ENCODE results near the gene GAS1. TPM values are rescaled to one million over a fixed set of nuclear protein-coding genes. Genes with fewer than 3 reads are reported as not detected.

Gene GAS1
- total RNA-seq, 1 experiment from 2014 or later, result 57.5 TPM

DNA sequence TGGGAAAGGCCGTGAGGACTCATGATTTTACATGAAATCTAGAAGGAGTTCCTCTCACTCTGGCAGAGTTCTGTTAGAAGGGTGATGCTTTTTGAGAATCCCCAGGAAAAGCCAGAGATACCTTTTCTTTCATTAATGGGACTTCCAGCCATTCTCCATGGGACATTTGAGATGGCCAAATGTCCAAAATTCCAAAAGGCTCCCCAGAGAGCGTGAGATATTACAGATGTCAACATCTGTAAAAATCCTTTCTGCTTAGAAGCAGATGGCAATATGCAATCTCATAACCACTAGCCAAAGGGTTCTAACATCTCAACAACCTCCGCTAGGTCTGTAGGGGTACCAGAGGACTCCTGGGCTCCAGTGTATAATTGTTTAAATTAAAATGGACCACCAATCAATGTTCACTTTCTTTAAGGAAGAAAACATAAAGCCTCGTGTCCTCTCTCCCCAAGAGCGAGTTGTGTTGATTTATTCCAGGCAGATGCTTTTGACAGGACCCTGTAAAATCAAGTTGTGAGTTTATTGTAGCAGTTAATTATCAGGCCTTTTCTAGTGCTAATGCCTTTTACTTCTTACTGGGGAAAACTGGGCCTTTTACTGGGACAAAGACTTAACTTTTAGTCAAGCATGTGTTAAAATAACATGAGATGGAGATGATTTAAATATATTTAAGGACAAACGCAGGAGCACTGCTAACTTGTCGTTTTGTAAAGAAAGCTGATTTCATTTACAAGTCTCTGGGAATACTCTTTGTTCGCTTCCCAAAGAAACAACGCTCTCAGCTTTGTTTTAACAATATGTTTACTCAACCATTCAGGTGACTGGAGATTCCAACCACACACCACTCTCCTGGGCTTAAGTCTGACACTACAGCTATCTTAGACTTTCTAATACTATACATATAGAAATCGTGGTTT is 4.8 kb downstream of the GAS1 start:
- Histone ChIP-seq H3K27me3 (replicated peaks; ENCODE audit: insufficient read depth, low read depth, low read length, poor library complexity) (no peaks in the 10 kb centered on the region), H3K36me3 (ENCODE audit: insufficient read depth, low read length, poor library complexity, severe bottlenecking) (peaks cover 18% of the 10 kb centered on the region), H3K9me3 (ENCODE audit: low read depth, low read length, poor library complexity, severe bottlenecking) (no peaks in the 10 kb centered on the region), H3K4me3 (ENCODE audit: low read depth, low read length, poor library complexity, severe bottlenecking) (no peak overlapping the region), H3K27ac (ENCODE audit: low read depth, low read length, poor library complexity, severe bottlenecking) (no peak overlapping the region), H3K4me1 (ENCODE audit: insufficient read depth, low read length, poor library complexity, severe bottlenecking) (peaks cover 33% of the 10 kb centered on the region)
- intact Hi-C loops (cut with micrococcal nuclease; ENCODE audit: unreplicated experiment), result loop anchor here (10.0 kb wide), 2 partner anchors 142 to 508 kb away; no protein-coding TSS in a partner anchor
- BruUV-seq (replicated peaks), result no TSS peak
- ChIA-PET POLR2A (ENCODE audit: low non-redundant PET) (no interaction called here), CTCF (no interaction called here)
- DNase-seq (ENCODE audit: low spot score), result no peak
- TF ChIP-seq EZH2 (IDR thresholded peaks at IDR 0.05; ENCODE audit: borderline replicate concordance, low read depth, low read length, poor library complexity, severe bottlenecking), result no peak
- TF ChIP-seq, protein P1, sequence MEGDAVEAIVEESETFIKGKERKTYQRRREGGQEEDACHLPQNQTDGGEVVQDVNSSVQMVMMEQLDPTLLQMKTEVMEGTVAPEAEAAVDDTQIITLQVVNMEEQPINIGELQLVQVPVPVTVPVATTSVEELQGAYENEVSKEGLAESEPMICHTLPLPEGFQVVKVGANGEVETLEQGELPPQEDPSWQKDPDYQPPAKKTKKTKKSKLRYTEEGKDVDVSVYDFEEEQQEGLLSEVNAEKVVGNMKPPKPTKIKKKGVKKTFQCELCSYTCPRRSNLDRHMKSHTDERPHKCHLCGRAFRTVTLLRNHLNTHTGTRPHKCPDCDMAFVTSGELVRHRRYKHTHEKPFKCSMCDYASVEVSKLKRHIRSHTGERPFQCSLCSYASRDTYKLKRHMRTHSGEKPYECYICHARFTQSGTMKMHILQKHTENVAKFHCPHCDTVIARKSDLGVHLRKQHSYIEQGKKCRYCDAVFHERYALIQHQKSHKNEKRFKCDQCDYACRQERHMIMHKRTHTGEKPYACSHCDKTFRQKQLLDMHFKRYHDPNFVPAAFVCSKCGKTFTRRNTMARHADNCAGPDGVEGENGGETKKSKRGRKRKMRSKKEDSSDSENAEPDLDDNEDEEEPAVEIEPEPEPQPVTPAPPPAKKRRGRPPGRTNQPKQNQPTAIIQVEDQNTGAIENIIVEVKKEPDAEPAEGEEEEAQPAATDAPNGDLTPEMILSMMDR (conservative IDR thresholded peaks at IDR 0.05; ENCODE audit: low read depth, low read length), result no peak

DNA sequence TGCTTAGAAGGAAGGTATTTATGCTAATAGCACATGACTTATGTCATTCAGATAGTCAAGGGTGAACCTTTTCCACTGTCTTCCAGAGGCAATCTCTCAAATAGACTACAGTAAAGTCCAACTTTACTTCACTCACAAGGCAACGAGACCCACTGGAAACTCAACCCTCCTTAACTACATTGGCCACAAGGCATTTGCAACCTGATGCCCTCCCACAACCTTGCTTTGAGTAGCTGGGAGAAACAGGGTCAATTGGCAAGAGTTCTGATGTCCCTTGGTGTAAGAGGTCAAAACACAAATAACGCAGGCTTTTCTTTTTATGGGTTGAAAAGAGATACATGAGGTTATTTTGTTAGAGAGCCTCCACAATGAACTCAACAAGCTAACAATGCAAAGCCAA is 6.1 kb downstream of the GAS1 start:
- H3K4me1 ChIP-seq (ENCODE audit: insufficient read depth, low read length, poor library complexity, severe bottlenecking), result peaks cover 33% of the 10 kb centered on the region
- DNase-seq (ENCODE audit: low spot score), result no peak
- peaks cover 18% of the 10 kb centered on the region for H3K36me3 ChIP-seq (ENCODE audit: insufficient read depth, low read length, poor library complexity, severe bottlenecking)
- H3K27ac ChIP-seq (ENCODE audit: low read depth, low read length, poor library complexity, severe bottlenecking), result no peak overlapping the region
- ChIA-PET CTCF (no interaction called here), POLR2A (ENCODE audit: low non-redundant PET) (no interaction called here)
- H3K4me3 ChIP-seq (ENCODE audit: low read depth, low read length, poor library complexity, severe bottlenecking), result no peak overlapping the region
- TF ChIP-seq EZH2 (IDR thresholded peaks at IDR 0.05; ENCODE audit: borderline replicate concordance, low read depth, low read length, poor library complexity, severe bottlenecking), result no peak
- TF ChIP-seq, protein P1 (conservative IDR thresholded peaks at IDR 0.05; ENCODE audit: low read depth, low read length), result no peak
- intact Hi-C loops (cut with micrococcal nuclease; ENCODE audit: unreplicated experiment), result loop anchor here (10.0 kb wide), 2 partner anchors 144 to 506 kb away; no protein-coding TSS in a partner anchor
- BruUV-seq (replicated peaks), result no TSS peak
- H3K27me3 ChIP-seq (replicated peaks; ENCODE audit: insufficient read depth, low read depth, low read length, poor library complexity), result no peaks in the 10 kb centered on the region
- H3K9me3 ChIP-seq (ENCODE audit: low read depth, low read length, poor library complexity, severe bottlenecking), result no peaks in the 10 kb centered on the region

DNA sequence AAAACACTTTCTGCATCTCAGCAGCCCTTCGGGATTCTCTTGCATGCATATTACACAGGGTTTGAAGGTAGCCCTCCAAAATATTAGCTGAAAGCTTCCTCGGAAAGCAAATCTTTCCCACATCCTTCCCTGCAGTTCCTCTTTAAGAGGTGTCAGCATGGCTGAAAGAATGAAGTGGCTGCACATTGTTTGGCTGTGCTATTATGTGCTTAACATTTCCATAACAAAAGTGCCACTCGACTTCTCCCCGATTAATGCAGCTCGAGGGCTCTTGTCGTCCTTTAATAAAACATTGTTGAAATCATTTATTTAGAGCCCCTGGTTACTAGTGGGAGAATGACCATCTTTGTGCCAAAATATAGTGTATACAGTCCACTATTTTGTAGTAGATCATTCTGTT is 6.5 kb downstream of the GAS1 start:
- Histone ChIP-seq H3K27me3 (replicated peaks; ENCODE audit: insufficient read depth, low read depth, low read length, poor library complexity) (no peaks in the 10 kb centered on the region), H3K4me1 (ENCODE audit: insufficient read depth, low read length, poor library complexity, severe bottlenecking) (peaks cover 33% of the 10 kb centered on the region)

More for the DNA sequence above, 6.5 kb downstream of the GAS1 start:
- TF ChIP-seq, protein P1 (conservative IDR thresholded peaks at IDR 0.05; ENCODE audit: low read depth, low read length), result no peak
- TF ChIP-seq EZH2 (IDR thresholded peaks at IDR 0.05; ENCODE audit: borderline replicate concordance, low read depth, low read length, poor library complexity, severe bottlenecking), result no peak
- POLR2A ChIA-PET (ENCODE audit: low non-redundant PET), result no interaction called here
- Histone ChIP-seq H3K9me3 (ENCODE audit: low read depth, low read length, poor library complexity, severe bottlenecking) (no peaks in the 10 kb centered on the region), H3K36me3 (ENCODE audit: insufficient read depth, low read length, poor library complexity, severe bottlenecking) (peaks cover 18% of the 10 kb centered on the region), H3K27ac (ENCODE audit: low read depth, low read length, poor library complexity, severe bottlenecking) (no peak overlapping the region), H3K4me3 (ENCODE audit: low read depth, low read length, poor library complexity, severe bottlenecking) (no peak overlapping the region)
- intact Hi-C loops (cut with micrococcal nuclease; ENCODE audit: unreplicated experiment), result loop anchor here (10.0 kb wide), 2 partner anchors 144 to 506 kb away; no protein-coding TSS in a partner anchor
- CTCF ChIA-PET, result no interaction called here
- peak; percentile 62 for DNase-seq (ENCODE audit: low spot score)
- no TSS peak for BruUV-seq (replicated peaks)
